Activated naive CD8-positive, alpha-beta T cell treated with anti-CD3 and anti-CD28 coated beads, Interleukin-2, amount 10 ng/mL, durations not matched to agents 7 days and 5 days (primary cell): ENCODE data around the gene MPPED2. TPM values are rescaled to one million over a fixed set of nuclear protein-coding genes. Genes with fewer than 3 reads are reported as not detected.

Experiments
- ATAC-seq: fragments of 150-1000 bp; cut with Tn5 transposase; one replicate; pipeline ENCODE4 v1.10.0; 2021; ENCODE audit warnings: low read depth, moderate library complexity
- POLR2A ChIA-PET: fragments of 350-600 bp; sonication (Branson Sonifier 250); formaldehyde crosslinking; loops from one replicate; lab custom pipeline; 2021; ENCODE audit warnings: antibody characterized with exemption; lab: Charles Lee
- DNase-seq: peaks from one replicate; pipeline ENCODE4 v3.0.0; 2021
- H3K27ac Mint-ChIP-seq: one replicate; pipeline ENCODE4 v1.8.0; 2022; ENCODE audit warnings: mild to moderate bottlenecking, mixed read lengths
- H3K27me3 Mint-ChIP-seq: one replicate; pipeline ENCODE4 v1.8.0; 2022; ENCODE audit warnings: mild to moderate bottlenecking, moderate library complexity, mixed read lengths
- H3K36me3 Mint-ChIP-seq: one replicate; pipeline ENCODE4 v1.8.0; 2021; ENCODE audit warnings: mild to moderate bottlenecking, mixed read lengths
- H3K4me1 Mint-ChIP-seq: one replicate; pipeline ENCODE4 v1.8.0; 2021; ENCODE audit warnings: mixed read lengths
- H3K4me3 Mint-ChIP-seq: one replicate; pipeline ENCODE4 v1.8.0; 2022; ENCODE audit warnings: mild to moderate bottlenecking, moderate library complexity, mixed read lengths
- H3K9me3 Mint-ChIP-seq: one replicate; pipeline ENCODE4 v1.8.0; 2021; ENCODE audit warnings: mixed read lengths
- total RNA-seq, 2 experiments: library from RNA; stranded (reverse); gene quantifications; one replicate each; pipeline ENCODE4 v1.2.3, GENCODE V29; 2021

MPPED2 gene
- total RNA-seq, 2 experiments from 2014 or later: not detected

GRCh38 chr11:30459306-30459705, 126.8 kb downstream of the MPPED2 start:
- H3K27me3 Mint-ChIP-seq: peaks cover 3% of the 10 kb centered on the region
- H3K4me1 Mint-ChIP-seq: peaks cover 6% of the 10 kb centered on the region
- peaks cover 1% of the 10 kb centered on the region for H3K9me3 Mint-ChIP-seq
- no peak overlapping the region for H3K4me3 Mint-ChIP-seq
- ATAC-seq (no peak), DNase-seq (no peak)
- POLR2A ChIA-PET: no interaction called here
- no peak overlapping the region for H3K27ac Mint-ChIP-seq
- H3K36me3 Mint-ChIP-seq: no peaks in the 10 kb centered on the region

- Mint-ChIP-seq H3K4me1 (peaks cover 6% of the 10 kb centered on the region), H3K27ac (no peak overlapping the region), H3K4me3 (no peak overlapping the region), H3K27me3 (peaks cover 3% of the 10 kb centered on the region), H3K36me3 (no peaks in the 10 kb centered on the region), H3K9me3 (peaks cover 1% of the 10 kb centered on the region)
- ATAC-seq (no peak), DNase-seq (no peak)
- POLR2A ChIA-PET: no interaction called here
These were observed 127.6 kb downstream of the MPPED2 start for GRCh38 chr11:30458541-30458940.

DNA sequence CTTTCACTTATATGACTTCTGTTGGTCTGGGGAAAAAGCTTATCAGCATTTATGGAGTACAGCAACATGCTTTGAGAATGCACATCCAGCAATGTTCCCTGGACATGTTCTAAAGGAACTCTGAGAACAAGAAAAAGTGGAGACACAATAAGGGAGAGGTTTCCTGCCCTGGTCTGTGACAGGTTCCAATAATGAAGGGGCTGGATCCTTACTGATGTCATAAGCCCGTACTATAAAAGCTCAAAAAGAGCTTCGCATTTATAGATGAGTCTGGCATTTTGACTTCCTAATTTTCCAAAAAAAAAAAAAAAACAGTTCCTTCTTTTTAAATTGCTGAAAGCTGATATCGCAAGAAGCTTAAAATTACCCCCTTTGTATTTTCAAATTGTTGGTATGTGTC, 129.1 kb downstream of the MPPED2 start:
- no peak for ATAC-seq
- Mint-ChIP-seq H3K36me3 (no peaks in the 10 kb centered on the region), H3K27ac (no peak overlapping the region), H3K4me3 (no peak overlapping the region), H3K4me1 (peaks cover 5% of the 10 kb centered on the region), H3K27me3 (peaks cover 3% of the 10 kb centered on the region), H3K9me3 (no peaks in the 10 kb centered on the region)
- POLR2A ChIA-PET: no interaction called here
- DNase-seq: no peak

GRCh38 chr11:30455025-30455424, 131.1 kb downstream of the MPPED2 start:
- no peak overlapping the region for H3K4me3 Mint-ChIP-seq
- H3K36me3 Mint-ChIP-seq: no peaks in the 10 kb centered on the region
- peaks cover 3% of the 10 kb centered on the region for H3K4me1 Mint-ChIP-seq
- ATAC-seq (no peak), DNase-seq (no peak)
- H3K27ac Mint-ChIP-seq: no peak overlapping the region
- peaks cover 5% of the 10 kb centered on the region for H3K27me3 Mint-ChIP-seq
- POLR2A ChIA-PET: no interaction called here
- no peaks in the 10 kb centered on the region for H3K9me3 Mint-ChIP-seq

- POLR2A ChIA-PET: no interaction called here
- Mint-ChIP-seq H3K27ac (no peak overlapping the region), H3K4me3 (no peak overlapping the region), H3K4me1 (no peaks in the 10 kb centered on the region), H3K36me3 (no peaks in the 10 kb centered on the region), H3K9me3 (no peaks in the 10 kb centered on the region), H3K27me3 (peaks cover 5% of the 10 kb centered on the region)
- DNase-seq (no peak), ATAC-seq (no peak)
These were observed 131.6 kb downstream of the MPPED2 start for GRCh38 chr11:30454541-30454940.

DNA sequence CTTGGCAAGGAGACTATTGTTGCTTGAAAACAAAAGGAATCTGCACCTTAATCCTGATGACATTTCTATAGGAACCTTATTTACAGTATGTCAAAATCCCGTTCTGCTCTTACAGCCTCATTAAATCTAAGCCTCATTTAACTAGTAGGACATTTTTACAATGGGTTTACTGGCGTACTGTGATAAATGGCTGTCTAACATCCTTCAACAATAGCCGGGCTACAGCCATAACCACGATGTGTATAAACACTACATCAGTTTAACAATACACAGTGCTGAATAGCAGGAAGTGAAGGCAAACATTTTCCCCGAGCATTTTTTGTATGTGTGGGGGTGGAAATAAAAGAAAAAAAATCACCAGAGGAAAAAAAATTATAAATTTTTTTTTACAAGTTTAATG, 132.0 kb downstream of the MPPED2 start:
- POLR2A ChIA-PET: no interaction called here
- Mint-ChIP-seq H3K36me3 (no peaks in the 10 kb centered on the region), H3K4me3 (no peak overlapping the region), H3K27ac (no peak overlapping the region), H3K27me3 (peaks cover 5% of the 10 kb centered on the region), H3K9me3 (no peaks in the 10 kb centered on the region), H3K4me1 (no peaks in the 10 kb centered on the region)
- ATAC-seq: no peak
- DNase-seq: no peak

DNA sequence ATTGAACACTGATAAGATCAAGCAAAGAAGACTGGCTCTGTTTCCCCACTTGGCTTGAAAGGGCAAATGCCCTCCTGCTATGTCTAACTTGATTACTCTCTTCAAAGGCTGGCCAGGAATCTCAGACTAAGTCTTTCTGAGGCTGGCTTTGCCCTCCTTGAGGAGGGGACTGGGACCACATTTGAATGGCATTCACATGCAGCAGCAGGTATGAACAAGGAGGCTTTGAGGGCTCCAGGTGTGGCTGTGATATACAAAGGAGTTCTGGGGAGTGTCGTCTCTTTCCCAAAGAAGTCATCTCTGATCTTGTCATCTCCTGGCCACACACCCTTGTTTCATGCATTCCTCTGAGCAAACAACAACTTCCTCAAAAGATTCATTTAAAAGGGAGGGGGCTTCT, 132.4 kb downstream of the MPPED2 start:
- no peak overlapping the region for H3K4me3 Mint-ChIP-seq
- H3K4me1 Mint-ChIP-seq: no peaks in the 10 kb centered on the region
- POLR2A ChIA-PET: no interaction called here
- no peaks in the 10 kb centered on the region for H3K36me3 Mint-ChIP-seq
- H3K27me3 Mint-ChIP-seq: peaks cover 5% of the 10 kb centered on the region
- no peaks in the 10 kb centered on the region for H3K9me3 Mint-ChIP-seq
- ATAC-seq (no peak), DNase-seq (no peak)
- H3K27ac Mint-ChIP-seq: no peak overlapping the region

DNA sequence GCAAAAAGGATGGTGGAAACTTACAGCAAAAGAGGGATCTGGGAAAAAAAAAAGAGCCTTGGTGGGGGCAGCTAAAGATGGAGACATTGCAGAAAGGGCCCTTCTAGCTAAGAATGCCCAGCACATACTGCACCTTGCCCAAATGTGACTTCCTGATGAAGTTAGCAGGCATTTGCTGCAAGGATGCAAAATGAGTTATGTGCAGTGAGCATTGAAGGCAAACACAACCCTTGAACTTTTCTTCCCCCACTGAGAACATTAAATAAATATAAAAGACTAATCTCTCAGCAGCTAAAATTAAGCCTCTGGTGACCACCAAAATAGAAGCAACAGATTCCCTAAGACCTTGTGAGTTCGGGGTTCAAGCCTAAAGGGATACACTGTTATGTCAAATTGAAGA, 133.3 kb downstream of the MPPED2 start:
- no peaks in the 10 kb centered on the region for H3K36me3 Mint-ChIP-seq
- H3K4me3 Mint-ChIP-seq: no peak overlapping the region

DNA sequence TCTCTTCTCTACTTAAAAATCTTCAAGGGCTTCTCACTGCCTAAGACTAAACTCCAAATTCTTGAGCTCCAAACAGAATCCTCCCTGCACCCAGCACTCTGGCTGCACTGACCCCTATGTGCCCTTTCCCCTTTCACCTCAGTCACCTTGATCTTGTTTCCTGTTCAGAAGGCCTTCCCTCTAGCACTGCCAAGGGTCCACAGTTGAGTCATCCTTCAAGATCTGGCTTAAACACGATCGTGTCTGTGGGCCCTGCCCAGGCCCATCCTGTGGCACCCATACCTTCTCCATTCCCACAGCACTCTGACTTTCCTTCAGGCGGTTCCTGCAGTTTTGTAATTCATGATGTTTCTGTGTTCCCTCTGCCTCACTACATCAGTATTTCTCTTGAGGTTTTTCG, 134.0 kb downstream of the MPPED2 start:
- Mint-ChIP-seq H3K4me3 (no peak overlapping the region), H3K4me1 (no peaks in the 10 kb centered on the region), H3K27me3 (peaks cover 2% of the 10 kb centered on the region), H3K36me3 (no peaks in the 10 kb centered on the region), H3K27ac (no peak overlapping the region), H3K9me3 (no peaks in the 10 kb centered on the region)
- POLR2A ChIA-PET: no interaction called here
- ATAC-seq (no peak), DNase-seq (no peak)

More for the DNA sequence above, 133.3 kb downstream of the MPPED2 start:
- ATAC-seq (no peak), DNase-seq (no peak)
- POLR2A ChIA-PET: no interaction called here
- no peaks in the 10 kb centered on the region for H3K9me3 Mint-ChIP-seq
- peaks cover 5% of the 10 kb centered on the region for H3K27me3 Mint-ChIP-seq
- H3K27ac Mint-ChIP-seq: no peak overlapping the region
- H3K4me1 Mint-ChIP-seq: no peaks in the 10 kb centered on the region

DNA sequence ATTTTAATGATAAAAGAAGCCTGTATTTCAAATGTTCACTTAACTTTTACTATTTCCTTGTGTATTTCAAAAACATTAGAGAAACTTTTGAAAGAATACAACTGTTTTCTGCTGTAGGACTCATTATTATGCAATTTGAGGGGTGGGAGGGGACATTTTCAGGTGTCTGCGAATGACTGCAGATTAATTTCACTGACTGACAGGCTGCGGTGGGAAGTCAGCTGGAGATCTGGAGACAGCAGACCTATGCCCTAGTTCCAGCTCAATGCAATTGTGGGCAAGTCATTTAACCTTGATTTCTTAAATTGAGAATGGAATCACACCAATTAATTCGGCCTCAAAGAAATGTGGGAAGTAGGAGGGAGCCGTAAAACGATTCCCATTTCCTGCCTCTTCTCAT, 134.5 kb downstream of the MPPED2 start:
- H3K36me3 Mint-ChIP-seq: no peaks in the 10 kb centered on the region
- no peak for DNase-seq
- no peaks in the 10 kb centered on the region for H3K9me3 Mint-ChIP-seq
- ATAC-seq: no peak
- no peak overlapping the region for H3K27ac Mint-ChIP-seq
- peaks cover 2% of the 10 kb centered on the region for H3K27me3 Mint-ChIP-seq
- POLR2A ChIA-PET: no interaction called here
- H3K4me3 Mint-ChIP-seq: no peak overlapping the region
- no peaks in the 10 kb centered on the region for H3K4me1 Mint-ChIP-seq

DNA sequence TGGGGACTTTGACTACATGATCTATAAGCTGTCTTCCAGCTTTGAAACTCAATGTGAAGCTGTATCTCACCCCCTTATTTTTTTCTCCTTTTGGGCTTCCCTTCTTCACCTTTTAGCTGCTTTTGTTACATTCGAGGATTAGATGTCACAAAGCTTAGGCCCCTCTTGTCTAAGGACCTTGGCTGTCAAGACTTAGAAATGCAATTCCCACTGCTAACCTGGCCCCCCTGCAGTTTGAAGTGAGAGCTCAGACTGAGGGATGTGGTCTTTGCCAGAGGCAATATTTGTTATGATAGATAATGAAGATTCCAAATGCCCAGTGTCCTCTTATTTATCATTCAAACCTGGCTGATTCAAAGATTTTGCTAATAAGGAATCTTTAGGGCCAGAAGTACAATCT, 135.0 kb downstream of the MPPED2 start:
- H3K27me3 Mint-ChIP-seq: peaks cover 2% of the 10 kb centered on the region
- no peaks in the 10 kb centered on the region for H3K9me3 Mint-ChIP-seq
- H3K4me1 Mint-ChIP-seq: no peaks in the 10 kb centered on the region
- no peak overlapping the region for H3K27ac Mint-ChIP-seq
- H3K36me3 Mint-ChIP-seq: no peaks in the 10 kb centered on the region
- DNase-seq: no peak
- no peak for ATAC-seq
- POLR2A ChIA-PET: no interaction called here
- no peak overlapping the region for H3K4me3 Mint-ChIP-seq

- H3K27me3 Mint-ChIP-seq: peaks cover 2% of the 10 kb centered on the region
- POLR2A ChIA-PET: no interaction called here
- no peaks in the 10 kb centered on the region for H3K9me3 Mint-ChIP-seq
- H3K4me1 Mint-ChIP-seq: no peaks in the 10 kb centered on the region
- DNase-seq: no peak
- H3K4me3 Mint-ChIP-seq: no peak overlapping the region
- H3K27ac Mint-ChIP-seq: no peak overlapping the region
- H3K36me3 Mint-ChIP-seq: no peaks in the 10 kb centered on the region
- ATAC-seq: no peak
These were observed 139.0 kb downstream of the MPPED2 start for GRCh38 chr11:30447058-30447640.

GRCh38 chr11:30446520-30446919, 139.6 kb downstream of the MPPED2 start:
- Mint-ChIP-seq H3K36me3 (no peaks in the 10 kb centered on the region), H3K4me1 (no peaks in the 10 kb centered on the region), H3K27ac (no peak overlapping the region), H3K9me3 (no peaks in the 10 kb centered on the region), H3K27me3 (no peaks in the 10 kb centered on the region), H3K4me3 (no peak overlapping the region)
- POLR2A ChIA-PET: no interaction called here
- ATAC-seq (no peak), DNase-seq (no peak)

DNA sequence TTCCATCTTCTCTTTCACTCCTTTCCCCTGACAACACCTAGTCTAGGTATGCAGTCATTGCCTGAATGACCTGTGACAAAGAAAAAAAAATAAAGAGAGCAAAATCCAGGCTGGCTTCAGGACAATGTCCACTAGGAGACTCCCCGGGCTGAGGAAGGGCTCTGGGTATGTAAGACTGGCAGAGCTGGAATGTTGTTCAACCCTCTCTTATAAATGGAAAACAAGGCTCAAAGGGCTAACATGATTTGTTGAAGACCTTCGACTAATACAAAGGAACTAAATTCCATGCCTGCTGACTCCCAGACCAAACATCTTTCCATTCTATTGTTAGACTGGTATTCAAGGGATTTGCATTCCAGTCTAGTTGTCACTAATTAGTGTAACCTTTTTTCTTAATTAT, 141.1 kb downstream of the MPPED2 start:
- Mint-ChIP-seq H3K9me3 (no peaks in the 10 kb centered on the region), H3K4me1 (no peaks in the 10 kb centered on the region), H3K27ac (no peak overlapping the region), H3K36me3 (no peaks in the 10 kb centered on the region), H3K27me3 (no peaks in the 10 kb centered on the region), H3K4me3 (no peak overlapping the region)
- ATAC-seq (no peak), DNase-seq (no peak)
- POLR2A ChIA-PET: no interaction called here

- DNase-seq (no peak), ATAC-seq (no peak)
- Mint-ChIP-seq H3K4me1 (no peaks in the 10 kb centered on the region), H3K4me3 (no peak overlapping the region), H3K27me3 (peaks cover 4% of the 10 kb centered on the region), H3K27ac (no peak overlapping the region), H3K9me3 (no peaks in the 10 kb centered on the region), H3K36me3 (no peaks in the 10 kb centered on the region)
- POLR2A ChIA-PET: no interaction called here
These were observed 145.6 kb downstream of the MPPED2 start for GRCh38 chr11:30440510-30440909.
